ENCODE data around the gene AJM1.

Gene AJM1

GRCh38 chr9:136845465-136846260 is 3.4 kb downstream of the AJM1 start:
- no peak for DNase-seq (ENCODE audit: low read depth, low spot score)

GRCh38 chr9:136846376-136847087 is 4.3 kb downstream of the AJM1 start:
- no peak for DNase-seq (ENCODE audit: low read depth, low spot score)

GRCh38 chr9:136847088-136847825 is 5.0 kb downstream of the AJM1 start:
- no peak for DNase-seq (ENCODE audit: low read depth, low spot score)

- DNase-seq (ENCODE audit: low read depth, low spot score), result no peak
Observed at GRCh38 chr9:136847826-136848392, 5.6 kb downstream of the AJM1 start.

- DNase-seq (ENCODE audit: low read depth, low spot score), result no peak
Observed at GRCh38 chr9:136848393-136849037, 6.2 kb downstream of the AJM1 start.

GRCh38 chr9:136849038-136849959 is 7.0 kb downstream of the AJM1 start, which contains the start of gene PHPT1:
PHPT1 (plus strand) TSS chr9:136849409; CDS start chr9:136849431, 22 bp downstream.
- DNase-seq (ENCODE audit: low read depth, low spot score), result peak; percentile 99

- no peak for DNase-seq (ENCODE audit: low read depth, low spot score)
Observed at GRCh38 chr9:136849960-136850865, 7.9 kb downstream of the AJM1 start.

GRCh38 chr9:136850866-136851775 is 8.8 kb downstream of the AJM1 start:
- no peak for DNase-seq (ENCODE audit: low read depth, low spot score)

GRCh38 chr9:136851941-136852663 is 9.8 kb downstream of the AJM1 start, which contains the start of gene MAMDC4:
MAMDC4 (plus strand) TSS chr9:136852346; CDS start chr9:136852417, 71 bp downstream.
- no peak for DNase-seq (ENCODE audit: low read depth, low spot score)

- DNase-seq (ENCODE audit: low read depth, low spot score), result no peak
Observed at GRCh38 chr9:136852664-136853595, 10.7 kb downstream of the AJM1 start.

GRCh38 chr9:136853596-136854112 is 11.4 kb downstream of the AJM1 start:
- no peak for DNase-seq (ENCODE audit: low read depth, low spot score)

- DNase-seq (ENCODE audit: low read depth, low spot score), result no peak
Observed at GRCh38 chr9:136854113-136854841, 12.0 kb downstream of the AJM1 start.

- no peak for DNase-seq (ENCODE audit: low read depth, low spot score)
Observed at GRCh38 chr9:136854842-136855460, 12.7 kb downstream of the AJM1 start.

GRCh38 chr9:136855461-136856078 is 13.3 kb downstream of the AJM1 start:
- no peak for DNase-seq (ENCODE audit: low read depth, low spot score)
